Omental fat pad (tissue), 4 donors: ENCODE results near the gene CASP8. TPM values are rescaled to one million over a fixed set of nuclear protein-coding genes. Genes with fewer than 3 reads are reported as not detected.
A peak's percentile ranks its signal among the peaks of the same experiment; 100 is the strongest.

Source experiments
- ATAC-seq: fragments of 150-250 bp; one replicate; pipeline ENCODE4 v1.9.1; 2016; ENCODE audit warnings: mild to moderate bottlenecking, moderate library complexity; ENCODE audit not compliant: low FRiP score
- DNase-seq: peaks from one replicate; pipeline ENCODE4 v3.0.0-alpha.2; 2019; ENCODE audit warnings: low spot score
- CTCF ChIP-seq, 3 donors: fragments of 450-650 bp; IDR thresholded peaks; one replicate each; pipeline ENCODE4 v1.5.1; 2016 to 2017; ENCODE audit warnings: antibody characterized with exemption in 3 of 3, mild to moderate bottlenecking in 3 of 3, moderate library complexity in 2 of 3
- total RNA-seq, 4 donors: library from RNA; depleted of rRNA; stranded (reverse); fragments of >200 nt; gene quantifications; one replicate each; pipeline ENCODE4 v1.1.0, GENCODE V29; 2016

The CASP8 gene
- total RNA-seq, 4 donors from 2014 or later = 22.9 to 31.4 (median 26.5) TPM

- TF ChIP-seq CTCF (IDR thresholded peaks at IDR 0.05) = no peak
- no peak for DNase-seq
- ATAC-seq = no peak
Measured at GRCh38 chr2:201223089-201224073, 37.0 kb upstream of the CASP8 start.

- ATAC-seq (no peak), DNase-seq (no peak)
- no peak for TF ChIP-seq CTCF (IDR thresholded peaks at IDR 0.05)
Measured at GRCh38 chr2:201228271-201228911, 31.9 kb upstream of the CASP8 start.

GRCh38 chr2:201228912-201229290, 31.4 kb upstream of the CASP8 start:
- no peak for DNase-seq
- TF ChIP-seq CTCF (IDR thresholded peaks at IDR 0.05) = no peak
- no peak for ATAC-seq

GRCh38 chr2:201231781-201232466, 28.4 kb upstream of the CASP8 start:
- DNase-seq = peak; percentile 67
- no peak for TF ChIP-seq CTCF (IDR thresholded peaks at IDR 0.05)
- peak; percentile 66 for ATAC-seq

- no peak for ATAC-seq
- TF ChIP-seq CTCF (IDR thresholded peaks at IDR 0.05) = no peak
- DNase-seq = no peak
Measured at GRCh38 chr2:201232467-201232815, 27.9 kb upstream of the CASP8 start.

- peak; percentile 87 for ATAC-seq
- DNase-seq = no peak
- TF ChIP-seq CTCF (IDR thresholded peaks at IDR 0.05) = no peak
Measured at GRCh38 chr2:201233192-201233811, 27.0 kb upstream of the CASP8 start.
